Activated T-helper 1 cell treated with anti-CD3 and anti-CD28 coated beads, Interleukin-2, amount 50 U/mL, for 16 hours (primary cell): ENCODE measurements around the gene PAK1IP1.
"Not testable (repeated sequence)": the region's sequence is repeated elsewhere in the genome, so short reads cannot be mapped to it uniquely, and the experiment has no call there.

Source experiments
- DNase-seq, 2 donors: peaks; one replicate each; pipeline ENCODE4 v3.0.0-alpha.2; 2020; ENCODE audit warnings: low read depth in 1 of 2, low spot score in 1 of 2

Gene PAK1IP1

GRCh38 chr6:10742251-10742650 is 47.5 kb downstream of the PAK1IP1 start:
- DNase-seq, result no peak

- no peak for DNase-seq
Measured at GRCh38 chr6:10743515-10743914, 48.7 kb downstream of the PAK1IP1 start.

DNA sequence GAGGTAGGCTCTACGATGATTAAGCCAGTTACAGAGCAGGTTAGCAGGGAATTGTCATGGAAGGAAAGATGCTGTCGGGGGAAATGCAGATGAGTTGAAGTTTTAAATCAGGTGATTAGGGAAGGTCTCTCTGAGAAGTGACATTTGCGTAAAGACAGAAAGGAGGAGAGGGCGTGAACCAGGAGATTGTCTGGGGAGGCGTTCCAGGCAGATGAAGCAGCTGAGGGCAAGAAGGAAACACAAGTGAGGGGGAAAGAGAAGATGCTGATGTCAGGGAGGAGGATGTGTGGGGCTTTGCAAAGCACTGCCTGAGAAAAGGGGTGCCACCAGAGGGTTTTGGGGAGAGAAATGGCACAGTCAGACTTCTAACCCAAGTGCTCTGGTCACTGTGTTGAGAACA is 50.3 kb downstream of the PAK1IP1 start:
- no peak for DNase-seq

DNA sequence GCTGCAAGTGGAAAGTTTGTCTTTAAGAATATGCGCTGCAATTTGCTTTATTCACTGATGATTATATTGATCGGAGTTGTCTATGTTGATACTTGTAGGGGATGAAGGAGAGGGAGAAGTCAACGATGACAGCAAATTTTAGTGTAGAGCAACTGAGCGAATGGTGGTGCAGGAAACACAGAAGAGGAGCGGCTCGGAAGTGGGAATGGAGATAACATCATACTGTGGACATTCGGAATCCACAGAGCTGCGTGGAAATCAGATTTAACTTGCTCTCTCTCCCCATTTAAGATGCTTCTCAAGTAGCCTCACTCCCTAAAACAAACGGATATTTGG is 52.1 kb downstream of the PAK1IP1 start:
- DNase-seq, result no peak

DNA sequence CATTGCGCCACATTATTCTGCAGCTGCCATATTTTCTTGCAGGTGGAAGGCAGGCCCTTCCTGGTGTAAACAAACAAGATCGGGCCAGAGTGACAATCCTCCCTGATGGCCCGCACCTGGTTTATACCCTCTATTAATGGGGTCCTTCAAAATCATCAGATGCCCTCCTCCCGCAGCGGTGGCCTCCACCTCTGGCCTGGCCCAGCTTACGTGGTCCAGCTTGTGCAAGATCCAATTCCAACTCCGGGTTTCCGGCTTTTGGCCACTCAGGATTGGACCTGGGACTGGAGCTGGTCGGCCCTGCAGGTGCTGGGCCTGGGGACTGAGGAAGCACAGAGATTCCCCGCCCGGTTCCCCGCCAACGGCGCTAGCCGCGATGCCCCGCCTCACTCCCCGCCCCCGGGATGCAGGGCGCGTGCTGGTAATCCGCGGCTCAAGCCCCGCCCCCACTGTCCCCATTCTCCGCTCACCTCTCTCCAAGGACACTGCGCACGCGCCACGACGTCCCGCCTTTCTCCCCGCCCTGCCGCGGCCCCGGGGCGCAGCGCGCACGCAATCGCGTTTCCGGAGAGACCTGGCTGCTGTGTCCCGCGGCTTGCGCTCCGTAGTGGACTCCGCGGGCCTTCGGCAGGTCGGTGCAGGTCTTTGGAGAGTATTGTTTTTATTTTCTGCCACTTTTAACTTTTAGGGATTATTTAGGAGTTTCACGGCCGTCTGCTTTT is 52.6 kb downstream of the PAK1IP1 start, which contains the start of gene TMEM14B:
Gene TMEM14B (plus strand): TSS at position 555 of the 722 bp plus-strand sequence. CDS start 1,441 bp downstream, outside the sequence.
- DNase-seq, result peak; percentile 99 to 100

- no peak for DNase-seq
Measured at GRCh38 chr6:10749734-10750133, 55.0 kb downstream of the PAK1IP1 start.

DNA sequence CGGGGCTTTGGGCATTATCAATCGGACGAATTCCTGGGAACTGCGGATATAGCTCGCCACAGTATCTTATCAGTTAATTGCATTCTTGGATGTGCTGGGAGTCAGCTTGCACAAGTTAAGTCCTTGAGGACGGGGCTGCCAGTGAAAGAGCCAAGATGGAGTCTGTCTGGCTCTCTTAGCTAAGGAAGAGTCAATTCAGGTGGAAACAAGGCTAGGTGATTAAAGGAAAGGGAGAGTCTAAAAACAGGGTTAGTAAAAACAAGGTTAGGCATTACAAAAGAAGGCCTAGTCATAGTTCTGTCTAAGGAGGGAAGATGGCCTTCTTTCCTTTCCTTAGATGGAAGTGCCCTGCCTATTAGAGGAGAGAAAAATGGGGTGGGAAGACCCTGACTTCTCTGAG is 55.8 kb downstream of the PAK1IP1 start:
- DNase-seq, result not testable (repeated sequence)

DNA sequence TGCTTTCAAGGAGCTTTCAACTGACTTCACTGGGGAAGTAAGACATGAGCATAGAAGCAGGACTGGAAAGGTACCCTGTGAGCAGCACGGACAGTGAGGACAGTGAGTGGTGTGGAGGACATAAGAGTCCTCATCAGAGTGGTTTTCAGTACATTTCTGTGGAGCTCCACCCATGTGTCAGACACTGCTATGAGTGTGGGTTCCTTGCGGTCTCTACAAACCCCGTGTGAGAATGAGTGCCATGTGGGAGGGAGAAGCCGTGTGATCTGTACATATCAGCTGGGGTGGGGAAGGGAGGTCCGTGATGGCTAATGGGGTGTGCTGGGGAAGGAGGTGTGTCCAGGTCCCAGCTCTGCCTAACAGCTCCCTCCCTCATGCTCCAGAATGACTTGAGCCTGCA is 57.0 kb downstream of the PAK1IP1 start:
- not testable (repeated sequence) for DNase-seq

DNA sequence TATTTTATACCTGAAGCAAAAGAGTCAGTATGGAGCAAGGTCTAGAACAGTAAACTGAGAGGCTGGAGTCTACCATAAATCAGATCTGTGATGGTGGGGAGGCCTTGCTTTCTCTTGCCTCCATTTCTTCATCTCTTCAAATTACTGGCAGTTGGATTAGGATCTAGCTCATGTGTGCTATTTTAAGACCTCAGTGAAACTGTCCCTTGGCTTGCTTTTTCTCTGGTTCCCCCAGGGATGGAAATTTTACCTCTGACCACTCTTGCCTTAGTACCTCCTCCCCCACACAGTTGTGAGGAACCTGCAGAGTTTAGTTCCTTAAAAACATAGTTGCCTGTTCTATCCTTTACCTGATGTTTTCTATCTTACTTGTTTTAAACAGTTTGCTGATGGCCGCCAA is 61.3 kb downstream of the PAK1IP1 start:
- DNase-seq, result no peak
